WI38 (cell line): Measurements from ENCODE around the gene TOGARAM2.

Experiments used
- H3K4me3 ChIP-seq: 2 replicates; pipeline ENCODE4 v1.5.1; 2011; ENCODE audit warnings: low read depth, mild to moderate bottlenecking, control low read depth, low read length
- TF ChIP-seq, protein P1 (sequence below): IDR thresholded peaks from 2 replicates; pipeline ENCODE4 v1.5.1; 2012; ENCODE audit warnings: low read depth, mild to moderate bottlenecking, control low read depth, low read length

Gene TOGARAM2

GRCh38 chr2:28982381-28982950 lies 1.4 kb downstream of the TOGARAM2 start:
- TF ChIP-seq, protein P1, sequence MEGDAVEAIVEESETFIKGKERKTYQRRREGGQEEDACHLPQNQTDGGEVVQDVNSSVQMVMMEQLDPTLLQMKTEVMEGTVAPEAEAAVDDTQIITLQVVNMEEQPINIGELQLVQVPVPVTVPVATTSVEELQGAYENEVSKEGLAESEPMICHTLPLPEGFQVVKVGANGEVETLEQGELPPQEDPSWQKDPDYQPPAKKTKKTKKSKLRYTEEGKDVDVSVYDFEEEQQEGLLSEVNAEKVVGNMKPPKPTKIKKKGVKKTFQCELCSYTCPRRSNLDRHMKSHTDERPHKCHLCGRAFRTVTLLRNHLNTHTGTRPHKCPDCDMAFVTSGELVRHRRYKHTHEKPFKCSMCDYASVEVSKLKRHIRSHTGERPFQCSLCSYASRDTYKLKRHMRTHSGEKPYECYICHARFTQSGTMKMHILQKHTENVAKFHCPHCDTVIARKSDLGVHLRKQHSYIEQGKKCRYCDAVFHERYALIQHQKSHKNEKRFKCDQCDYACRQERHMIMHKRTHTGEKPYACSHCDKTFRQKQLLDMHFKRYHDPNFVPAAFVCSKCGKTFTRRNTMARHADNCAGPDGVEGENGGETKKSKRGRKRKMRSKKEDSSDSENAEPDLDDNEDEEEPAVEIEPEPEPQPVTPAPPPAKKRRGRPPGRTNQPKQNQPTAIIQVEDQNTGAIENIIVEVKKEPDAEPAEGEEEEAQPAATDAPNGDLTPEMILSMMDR = no peak
- H3K4me3 ChIP-seq = no peak overlapping the region

- TF ChIP-seq, protein P1 = no peak
- no peak overlapping the region for H3K4me3 ChIP-seq
These were observed 5.3 kb downstream of the TOGARAM2 start for GRCh38 chr2:28986429-28986828.

- TF ChIP-seq, protein P1 = no peak
- H3K4me3 ChIP-seq = no peak overlapping the region
These were observed 8.9 kb downstream of the TOGARAM2 start for GRCh38 chr2:28989973-28990372.

GRCh38 chr2:28990445-28990844 lies 9.3 kb downstream of the TOGARAM2 start:
- no peak overlapping the region for H3K4me3 ChIP-seq
- TF ChIP-seq, protein P1 = no peak

DNA sequence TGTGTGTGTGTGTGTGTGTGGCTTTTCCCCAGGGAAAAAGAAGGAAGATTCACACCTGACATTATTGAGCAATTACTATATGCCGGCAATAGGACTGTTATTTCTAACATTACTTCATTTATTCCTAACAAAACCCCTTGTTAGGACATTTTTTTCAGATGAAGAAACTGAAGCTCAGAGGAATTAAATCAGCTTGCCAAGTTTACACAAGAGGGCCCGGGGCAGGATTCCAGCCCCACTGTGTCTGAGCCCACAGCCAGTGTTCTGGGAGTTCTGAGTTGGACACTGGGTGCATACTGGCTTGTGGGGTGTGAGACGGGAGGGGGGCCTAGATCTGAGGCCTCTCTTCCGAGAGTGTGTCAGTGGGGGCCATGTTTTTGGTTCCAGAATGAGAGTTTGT lies 9.9 kb downstream of the TOGARAM2 start:
- TF ChIP-seq, protein P1 = no peak
- H3K4me3 ChIP-seq = no peak overlapping the region

GRCh38 chr2:28991460-28991859 lies 10.4 kb downstream of the TOGARAM2 start:
- TF ChIP-seq, protein P1 = no peak
- no peak overlapping the region for H3K4me3 ChIP-seq

DNA sequence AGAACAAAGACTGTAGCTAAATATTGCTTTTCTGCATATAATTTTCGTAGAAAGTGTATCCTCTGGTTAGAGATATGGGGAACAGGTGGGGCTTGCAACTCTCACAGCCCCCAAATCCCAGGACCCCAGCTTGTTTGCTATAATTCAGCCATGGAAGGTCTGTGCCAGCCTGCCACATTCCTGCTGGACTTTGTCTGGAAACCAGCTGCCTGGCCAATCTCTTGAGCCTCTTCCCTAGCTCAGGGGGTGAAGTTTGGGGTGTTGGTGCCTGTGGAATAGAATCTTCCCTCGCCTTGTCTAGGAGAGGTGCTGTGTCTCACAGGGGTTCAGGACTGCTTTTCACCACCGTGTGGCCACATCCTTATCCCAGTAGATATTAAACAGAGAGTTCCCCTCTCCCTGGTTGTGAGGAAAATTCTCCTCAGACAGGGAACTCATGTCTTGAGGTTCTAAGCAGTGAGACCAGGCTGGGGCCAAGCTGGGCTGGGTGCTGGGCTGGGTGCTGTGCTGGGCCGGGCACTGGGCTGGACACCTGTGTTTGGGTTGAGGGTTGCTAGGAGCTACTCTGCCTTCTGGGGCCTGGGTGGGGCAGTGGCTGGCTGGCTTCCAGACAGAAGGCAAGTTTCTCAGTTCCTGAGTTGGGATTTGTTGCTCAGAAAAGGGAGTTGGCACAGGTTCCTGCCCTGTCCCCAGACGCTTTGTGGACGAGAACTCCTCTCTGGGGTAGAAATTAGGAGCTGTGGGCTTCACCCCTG lies 12.3 kb downstream of the TOGARAM2 start:
- H3K4me3 ChIP-seq = no peak overlapping the region
- TF ChIP-seq, protein P1 = no peak
